Activated T-cell treated with anti-CD3 and anti-CD28 coated beads, Interleukin-2, amount 50 U/mL, for 48 hours (primary cell): ENCODE results near the gene RPL37A.
"Not testable (repeated sequence)": the region's sequence is repeated elsewhere in the genome, so short reads cannot be mapped to it uniquely, and the experiment has no call there.

Source experiments
- DNase-seq, 2 experiments: peaks; one replicate each; pipeline ENCODE4 v3.0.0-alpha.2; 2020

The RPL37A gene

GRCh38 chr2:216518566-216519119 lies 20.0 kb downstream of the RPL37A start:
- not testable (repeated sequence) for DNase-seq

- DNase-seq, result peak; percentile 37 to 51
These were observed 20.6 kb downstream of the RPL37A start for GRCh38 chr2:216519154-216519762.

GRCh38 chr2:216520112-216520511 lies 21.5 kb downstream of the RPL37A start:
- no peak for DNase-seq

- no peak for DNase-seq
These were observed 24.4 kb downstream of the RPL37A start for GRCh38 chr2:216522892-216523502.

GRCh38 chr2:216525972-216526371 lies 27.3 kb downstream of the RPL37A start:
- DNase-seq, result no peak

GRCh38 chr2:216526939-216527338 lies 28.3 kb downstream of the RPL37A start:
- no peak for DNase-seq

GRCh38 chr2:216527600-216527999 lies 29.0 kb downstream of the RPL37A start:
- no peak for DNase-seq

GRCh38 chr2:216532562-216532961 lies 33.9 kb downstream of the RPL37A start:
- no peak for DNase-seq

GRCh38 chr2:216533609-216534008 lies 35.0 kb downstream of the RPL37A start:
- DNase-seq, result no peak

GRCh38 chr2:216534809-216535208 lies 36.2 kb downstream of the RPL37A start:
- no peak for DNase-seq

- no peak for DNase-seq
These were observed 36.9 kb downstream of the RPL37A start for GRCh38 chr2:216535454-216535995.

- DNase-seq, result no peak
These were observed 38.1 kb downstream of the RPL37A start for GRCh38 chr2:216536734-216537210.

GRCh38 chr2:216537366-216537765 lies 38.7 kb downstream of the RPL37A start:
- DNase-seq, result no peak

- DNase-seq, result no peak
These were observed 39.9 kb downstream of the RPL37A start for GRCh38 chr2:216538538-216538937.

- DNase-seq, result no peak
These were observed 40.5 kb downstream of the RPL37A start for GRCh38 chr2:216539120-216539519.

- no peak for DNase-seq
These were observed 41.2 kb downstream of the RPL37A start for GRCh38 chr2:216539791-216540241.

GRCh38 chr2:216540920-216541319 lies 42.3 kb downstream of the RPL37A start:
- DNase-seq, result no peak

- no peak for DNase-seq
These were observed 42.9 kb downstream of the RPL37A start for GRCh38 chr2:216541505-216541904.

- DNase-seq, result no peak
These were observed 46.7 kb downstream of the RPL37A start for GRCh38 chr2:216545359-216545758.

GRCh38 chr2:216546241-216546640 lies 47.6 kb downstream of the RPL37A start:
- DNase-seq, result no peak

GRCh38 chr2:216546641-216547403 lies 48.2 kb downstream of the RPL37A start:
- DNase-seq, result no peak

GRCh38 chr2:216548901-216549331 lies 50.3 kb downstream of the RPL37A start:
- DNase-seq, result no peak
